ENCODE results near the gene KIAA1958. TPM values are rescaled to one million over a fixed set of nuclear protein-coding genes. Genes with fewer than 3 reads are reported as not detected.

Gene KIAA1958
- total and polyA plus RNA-seq, 2 of the 4 experiments (the other 2 are of a cell fraction) = 0.65 to 1.8 TPM

- no peak for TF ChIP-seq RAD21 (IDR thresholded peaks at IDR 0.05; ENCODE audit: low read length)
These were observed 3.4 kb downstream of the KIAA1958 start (continued) for GRCh38 chr9:112489876-112490666.

GRCh38 chr9:112493393-112494137 is 6.9 kb downstream of the KIAA1958 start:
- no peak for DNase-seq

More at GRCh38 chr9:112493393-112494137, 6.9 kb downstream of the KIAA1958 start:
- Histone ChIP-seq H3K36me3 (ENCODE audit: control insufficient read depth, insufficient read depth, low read length) (peaks cover 3% of the 10 kb centered on the region; the same call in 1 of the 2 replicates), H3K23ac (ENCODE audit: low read depth, low read length) (no peak overlapping the region), H4K91ac (ENCODE audit: insufficient read depth, low read depth, low read length) (no peak overlapping the region), H2AK9ac (replicated peaks; ENCODE audit: low read depth, low read length, poor library complexity) (no peak overlapping the region), H3K4me3 (ENCODE audit: insufficient read depth, low read depth, low read length) (no peak overlapping the region), H3K4me2 (ENCODE audit: low read depth, low read length) (no peak overlapping the region), H3K9me1 (ENCODE audit: insufficient read depth, low read length) (no peaks in the 10 kb centered on the region; the same call in 1 of the 2 replicates), H3K27ac (ENCODE audit: insufficient read depth, low read length) (no peak overlapping the region), H3K4ac (ENCODE audit: low read depth, low read length) (no peak overlapping the region), H3K27me3 (ENCODE audit: control insufficient read depth, insufficient read depth, low read length) (no peaks in the 10 kb centered on the region), H3K18ac (ENCODE audit: low read depth, low read length) (no peak overlapping the region), H3K56ac (ENCODE audit: extremely low read depth, insufficient read depth, low read length) (no peak overlapping the region), H3K9ac (ENCODE audit: low read depth, low read length) (no peak overlapping the region), H2AFZ (replicated peaks; ENCODE audit: low read length, poor library complexity) (no peak overlapping the region), H3K9me3 (ENCODE audit: control insufficient read depth, insufficient read depth, low read length) (peaks cover 7% of the 10 kb centered on the region), H2AK5ac (ENCODE audit: low read depth, low read length) (no peak overlapping the region), H3K79me1 (ENCODE audit: low read depth in 1 of 2, low read length in 2 of 2) (peaks cover 0 to 6% of the 10 kb centered on the region in 2 experiments; a peak in 3 of 4 replicates), H4K20me1 (ENCODE audit: insufficient read depth, low read length) (no peaks in the 10 kb centered on the region), H2BK20ac (ENCODE audit: low read depth, low read length) (no peak overlapping the region), H3K4me1 (ENCODE audit: control insufficient read depth, insufficient read depth, low read length) (peaks cover 3% of the 10 kb centered on the region), H4K5ac (ENCODE audit: low read depth, low read length) (no peak overlapping the region), H4K8ac (ENCODE audit: low read depth in 2 of 2, low read length in 2 of 2) (no peak overlapping the region), H2BK5ac (ENCODE audit: low read depth, low read length, poor library complexity, severe bottlenecking) (no peak overlapping the region), H3K14ac (replicated peaks; ENCODE audit: low read depth, low read length) (no peak overlapping the region), H2BK120ac (ENCODE audit: low read depth, low read length) (no peak overlapping the region), H2BK15ac (ENCODE audit: low read depth, low read length) (no peak overlapping the region)
- ChIA-PET CTCF (no interaction called here), POLR2A (ENCODE audit: unreplicated experiment) (no interaction called here)
- no CpG with 5 or more reads among the region's 1 CpG for WGBS, 2 experiments (ENCODE audit: extremely low coverage in 2 of 2, insufficient read length in 1 of 2)
- in situ Hi-C loops (cut with MboI; ENCODE audit: low sequenced_read_pairs) (no loop called here), dilution Hi-C loops (cut with HindIII; ENCODE audit: low sequenced_read_pairs, unreplicated experiment) (no loop called here), intact Hi-C loops (cut with micrococcal nuclease) (loop anchor here (10.0 kb wide), 1 partner anchor 131 kb away; no protein-coding TSS in a partner anchor)
- no peak for ATAC-seq (ENCODE audit: low read depth)
- no peak for TF ChIP-seq MAZ (IDR thresholded peaks at IDR 0.05; ENCODE audit: borderline replicate concordance, low read depth, low read length)
- TF ChIP-seq SMC3 (IDR thresholded peaks at IDR 0.05; ENCODE audit: low read depth, low read length) = no peak
- no peak for TF ChIP-seq MAFK (IDR thresholded peaks at IDR 0.05; ENCODE audit: low read depth, low read length)
- no peak for TF ChIP-seq CHD1 (IDR thresholded peaks at IDR 0.05; ENCODE audit: low read depth, low read length)
- TF ChIP-seq USF2 (IDR thresholded peaks at IDR 0.05; ENCODE audit: low read depth, low read length) = no peak
- no peak for TF ChIP-seq MXI1 (IDR thresholded peaks at IDR 0.05; ENCODE audit: borderline replicate concordance, low read depth, low read length)
- TF ChIP-seq RFX5 (IDR thresholded peaks at IDR 0.05; ENCODE audit: low read depth, low read length) = no peak
- TF ChIP-seq, protein P1, sequence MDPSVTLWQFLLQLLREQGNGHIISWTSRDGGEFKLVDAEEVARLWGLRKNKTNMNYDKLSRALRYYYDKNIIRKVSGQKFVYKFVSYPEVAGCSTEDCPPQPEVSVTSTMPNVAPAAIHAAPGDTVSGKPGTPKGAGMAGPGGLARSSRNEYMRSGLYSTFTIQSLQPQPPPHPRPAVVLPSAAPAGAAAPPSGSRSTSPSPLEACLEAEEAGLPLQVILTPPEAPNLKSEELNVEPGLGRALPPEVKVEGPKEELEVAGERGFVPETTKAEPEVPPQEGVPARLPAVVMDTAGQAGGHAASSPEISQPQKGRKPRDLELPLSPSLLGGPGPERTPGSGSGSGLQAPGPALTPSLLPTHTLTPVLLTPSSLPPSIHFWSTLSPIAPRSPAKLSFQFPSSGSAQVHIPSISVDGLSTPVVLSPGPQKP (IDR thresholded peaks at IDR 0.05; ENCODE audit: borderline replicate concordance, low read depth, low read length) = no peak
- BruUV-seq (replicated peaks) = no TSS peak
